Lower leg skin (tissue), 3 donors: ENCODE measurements around the gene NFIA.

Source experiments
- CTCF ChIP-seq, 3 donors: fragments of 450-650 bp; IDR thresholded peaks; one replicate each; pipeline ENCODE4 v1.5.1; 2016; ENCODE audit warnings: antibody characterized with exemption in 3 of 3, mild to moderate bottlenecking in 3 of 3, moderate library complexity in 2 of 3
- POLR2A ChIP-seq, 2 donors: fragments of 450-650 bp; IDR thresholded peaks; one replicate each; pipeline ENCODE4 v1.6.1; 2016 to 2017; ENCODE audit warnings: antibody characterized with exemption in 2 of 2, mild to moderate bottlenecking in 1 of 2, moderate library complexity in 1 of 2

GRCh38 chr1:61089741-61090140, 7.4 kb downstream of the NFIA start:
- TF ChIP-seq CTCF (IDR thresholded peaks at IDR 0.05) (no peak), POLR2A (IDR thresholded peaks at IDR 0.05) (no peak)
